Testis (tissue), 2 donors: Measurements from ENCODE around the gene NTSR2.

ENCODE experiments used
- POLR2A ChIP-seq: fragments of 450-650 bp; IDR thresholded peaks from one replicate; pipeline ENCODE4 v1.6.1; 2017; ENCODE audit warnings: antibody characterized with exemption, mild to moderate bottlenecking, moderate library complexity
- TF ChIP-seq, protein P1 (sequence below), 3 experiments: fragments of 450-650 bp in 2 of 3; fragments of 200-600 bp in 1 of 3; sonication (generic) in 1 of 3; IDR thresholded peaks; one replicate each; pipeline ENCODE4 v1.5.1; 2016 to 2019; ENCODE audit warnings: antibody characterized with exemption in 3 of 3, mild to moderate bottlenecking in 2 of 3, moderate library complexity in 1 of 3

- TF ChIP-seq, protein P1, sequence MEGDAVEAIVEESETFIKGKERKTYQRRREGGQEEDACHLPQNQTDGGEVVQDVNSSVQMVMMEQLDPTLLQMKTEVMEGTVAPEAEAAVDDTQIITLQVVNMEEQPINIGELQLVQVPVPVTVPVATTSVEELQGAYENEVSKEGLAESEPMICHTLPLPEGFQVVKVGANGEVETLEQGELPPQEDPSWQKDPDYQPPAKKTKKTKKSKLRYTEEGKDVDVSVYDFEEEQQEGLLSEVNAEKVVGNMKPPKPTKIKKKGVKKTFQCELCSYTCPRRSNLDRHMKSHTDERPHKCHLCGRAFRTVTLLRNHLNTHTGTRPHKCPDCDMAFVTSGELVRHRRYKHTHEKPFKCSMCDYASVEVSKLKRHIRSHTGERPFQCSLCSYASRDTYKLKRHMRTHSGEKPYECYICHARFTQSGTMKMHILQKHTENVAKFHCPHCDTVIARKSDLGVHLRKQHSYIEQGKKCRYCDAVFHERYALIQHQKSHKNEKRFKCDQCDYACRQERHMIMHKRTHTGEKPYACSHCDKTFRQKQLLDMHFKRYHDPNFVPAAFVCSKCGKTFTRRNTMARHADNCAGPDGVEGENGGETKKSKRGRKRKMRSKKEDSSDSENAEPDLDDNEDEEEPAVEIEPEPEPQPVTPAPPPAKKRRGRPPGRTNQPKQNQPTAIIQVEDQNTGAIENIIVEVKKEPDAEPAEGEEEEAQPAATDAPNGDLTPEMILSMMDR (IDR thresholded peaks at IDR 0.05), result no peak
- TF ChIP-seq POLR2A, result no peak
Measured at GRCh38 chr2:11708106-11708505, 38.1 kb upstream of the NTSR2 start.
